Measurements from ENCODE around the gene SGCA.

GRCh38 chr17:50192618-50193291 is 26.9 kb downstream of the SGCA start:
- TF ChIP-seq, protein P1, sequence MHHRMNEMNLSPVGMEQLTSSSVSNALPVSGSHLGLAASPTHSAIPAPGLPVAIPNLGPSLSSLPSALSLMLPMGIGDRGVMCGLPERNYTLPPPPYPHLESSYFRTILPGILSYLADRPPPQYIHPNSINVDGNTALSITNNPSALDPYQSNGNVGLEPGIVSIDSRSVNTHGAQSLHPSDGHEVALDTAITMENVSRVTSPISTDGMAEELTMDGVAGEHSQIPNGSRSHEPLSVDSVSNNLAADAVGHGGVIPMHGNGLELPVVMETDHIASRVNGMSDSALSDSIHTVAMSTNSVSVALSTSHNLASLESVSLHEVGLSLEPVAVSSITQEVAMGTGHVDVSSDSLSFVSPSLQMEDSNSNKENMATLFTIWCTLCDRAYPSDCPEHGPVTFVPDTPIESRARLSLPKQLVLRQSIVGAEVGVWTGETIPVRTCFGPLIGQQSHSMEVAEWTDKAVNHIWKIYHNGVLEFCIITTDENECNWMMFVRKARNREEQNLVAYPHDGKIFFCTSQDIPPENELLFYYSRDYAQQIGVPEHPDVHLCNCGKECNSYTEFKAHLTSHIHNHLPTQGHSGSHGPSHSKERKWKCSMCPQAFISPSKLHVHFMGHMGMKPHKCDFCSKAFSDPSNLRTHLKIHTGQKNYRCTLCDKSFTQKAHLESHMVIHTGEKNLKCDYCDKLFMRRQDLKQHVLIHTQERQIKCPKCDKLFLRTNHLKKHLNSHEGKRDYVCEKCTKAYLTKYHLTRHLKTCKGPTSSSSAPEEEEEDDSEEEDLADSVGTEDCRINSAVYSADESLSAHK (tag by site-specific recombination; IDR thresholded peaks at IDR 0.05) = no peak
- TF ChIP-seq, protein P2, sequence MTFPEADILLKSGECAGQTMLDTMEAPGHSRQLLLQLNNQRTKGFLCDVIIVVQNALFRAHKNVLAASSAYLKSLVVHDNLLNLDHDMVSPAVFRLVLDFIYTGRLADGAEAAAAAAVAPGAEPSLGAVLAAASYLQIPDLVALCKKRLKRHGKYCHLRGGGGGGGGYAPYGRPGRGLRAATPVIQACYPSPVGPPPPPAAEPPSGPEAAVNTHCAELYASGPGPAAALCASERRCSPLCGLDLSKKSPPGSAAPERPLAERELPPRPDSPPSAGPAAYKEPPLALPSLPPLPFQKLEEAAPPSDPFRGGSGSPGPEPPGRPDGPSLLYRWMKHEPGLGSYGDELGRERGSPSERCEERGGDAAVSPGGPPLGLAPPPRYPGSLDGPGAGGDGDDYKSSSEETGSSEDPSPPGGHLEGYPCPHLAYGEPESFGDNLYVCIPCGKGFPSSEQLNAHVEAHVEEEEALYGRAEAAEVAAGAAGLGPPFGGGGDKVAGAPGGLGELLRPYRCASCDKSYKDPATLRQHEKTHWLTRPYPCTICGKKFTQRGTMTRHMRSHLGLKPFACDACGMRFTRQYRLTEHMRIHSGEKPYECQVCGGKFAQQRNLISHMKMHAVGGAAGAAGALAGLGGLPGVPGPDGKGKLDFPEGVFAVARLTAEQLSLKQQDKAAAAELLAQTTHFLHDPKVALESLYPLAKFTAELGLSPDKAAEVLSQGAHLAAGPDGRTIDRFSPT (tag by site-specific recombination; IDR thresholded peaks at IDR 0.05) = no peak
- TF ChIP-seq, protein P3, sequence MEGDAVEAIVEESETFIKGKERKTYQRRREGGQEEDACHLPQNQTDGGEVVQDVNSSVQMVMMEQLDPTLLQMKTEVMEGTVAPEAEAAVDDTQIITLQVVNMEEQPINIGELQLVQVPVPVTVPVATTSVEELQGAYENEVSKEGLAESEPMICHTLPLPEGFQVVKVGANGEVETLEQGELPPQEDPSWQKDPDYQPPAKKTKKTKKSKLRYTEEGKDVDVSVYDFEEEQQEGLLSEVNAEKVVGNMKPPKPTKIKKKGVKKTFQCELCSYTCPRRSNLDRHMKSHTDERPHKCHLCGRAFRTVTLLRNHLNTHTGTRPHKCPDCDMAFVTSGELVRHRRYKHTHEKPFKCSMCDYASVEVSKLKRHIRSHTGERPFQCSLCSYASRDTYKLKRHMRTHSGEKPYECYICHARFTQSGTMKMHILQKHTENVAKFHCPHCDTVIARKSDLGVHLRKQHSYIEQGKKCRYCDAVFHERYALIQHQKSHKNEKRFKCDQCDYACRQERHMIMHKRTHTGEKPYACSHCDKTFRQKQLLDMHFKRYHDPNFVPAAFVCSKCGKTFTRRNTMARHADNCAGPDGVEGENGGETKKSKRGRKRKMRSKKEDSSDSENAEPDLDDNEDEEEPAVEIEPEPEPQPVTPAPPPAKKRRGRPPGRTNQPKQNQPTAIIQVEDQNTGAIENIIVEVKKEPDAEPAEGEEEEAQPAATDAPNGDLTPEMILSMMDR (tag by site-specific recombination; IDR thresholded peaks at IDR 0.05) = no peak
- TF ChIP-seq, protein P4, sequence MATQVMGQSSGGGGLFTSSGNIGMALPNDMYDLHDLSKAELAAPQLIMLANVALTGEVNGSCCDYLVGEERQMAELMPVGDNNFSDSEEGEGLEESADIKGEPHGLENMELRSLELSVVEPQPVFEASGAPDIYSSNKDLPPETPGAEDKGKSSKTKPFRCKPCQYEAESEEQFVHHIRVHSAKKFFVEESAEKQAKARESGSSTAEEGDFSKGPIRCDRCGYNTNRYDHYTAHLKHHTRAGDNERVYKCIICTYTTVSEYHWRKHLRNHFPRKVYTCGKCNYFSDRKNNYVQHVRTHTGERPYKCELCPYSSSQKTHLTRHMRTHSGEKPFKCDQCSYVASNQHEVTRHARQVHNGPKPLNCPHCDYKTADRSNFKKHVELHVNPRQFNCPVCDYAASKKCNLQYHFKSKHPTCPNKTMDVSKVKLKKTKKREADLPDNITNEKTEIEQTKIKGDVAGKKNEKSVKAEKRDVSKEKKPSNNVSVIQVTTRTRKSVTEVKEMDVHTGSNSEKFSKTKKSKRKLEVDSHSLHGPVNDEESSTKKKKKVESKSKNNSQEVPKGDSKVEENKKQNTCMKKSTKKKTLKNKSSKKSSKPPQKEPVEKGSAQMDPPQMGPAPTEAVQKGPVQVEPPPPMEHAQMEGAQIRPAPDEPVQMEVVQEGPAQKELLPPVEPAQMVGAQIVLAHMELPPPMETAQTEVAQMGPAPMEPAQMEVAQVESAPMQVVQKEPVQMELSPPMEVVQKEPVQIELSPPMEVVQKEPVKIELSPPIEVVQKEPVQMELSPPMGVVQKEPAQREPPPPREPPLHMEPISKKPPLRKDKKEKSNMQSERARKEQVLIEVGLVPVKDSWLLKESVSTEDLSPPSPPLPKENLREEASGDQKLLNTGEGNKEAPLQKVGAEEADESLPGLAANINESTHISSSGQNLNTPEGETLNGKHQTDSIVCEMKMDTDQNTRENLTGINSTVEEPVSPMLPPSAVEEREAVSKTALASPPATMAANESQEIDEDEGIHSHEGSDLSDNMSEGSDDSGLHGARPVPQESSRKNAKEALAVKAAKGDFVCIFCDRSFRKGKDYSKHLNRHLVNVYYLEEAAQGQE (tag by site-specific recombination; IDR thresholded peaks at IDR 0.05) = no peak
- no peak for TF ChIP-seq MYNN (tag by site-specific recombination; IDR thresholded peaks at IDR 0.05; ENCODE audit: borderline replicate concordance)
- no peak for TF ChIP-seq ZNF558 (tag by site-specific recombination; IDR thresholded peaks at IDR 0.05)
- no peak for TF ChIP-seq ZXDB (tag by site-specific recombination; IDR thresholded peaks at IDR 0.05)
- TF ChIP-seq, protein P5, sequence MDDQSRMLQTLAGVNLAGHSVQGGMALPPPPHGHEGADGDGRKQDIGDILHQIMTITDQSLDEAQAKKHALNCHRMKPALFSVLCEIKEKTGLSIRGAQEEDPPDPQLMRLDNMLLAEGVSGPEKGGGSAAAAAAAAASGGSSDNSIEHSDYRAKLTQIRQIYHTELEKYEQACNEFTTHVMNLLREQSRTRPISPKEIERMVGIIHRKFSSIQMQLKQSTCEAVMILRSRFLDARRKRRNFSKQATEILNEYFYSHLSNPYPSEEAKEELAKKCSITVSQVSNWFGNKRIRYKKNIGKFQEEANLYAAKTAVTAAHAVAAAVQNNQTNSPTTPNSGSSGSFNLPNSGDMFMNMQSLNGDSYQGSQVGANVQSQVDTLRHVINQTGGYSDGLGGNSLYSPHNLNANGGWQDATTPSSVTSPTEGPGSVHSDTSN (CRISPR knock-in tag; IDR thresholded peaks at IDR 0.05) = no peak
- no peak for TF ChIP-seq TCF7L2 (IDR thresholded peaks at IDR 0.05; ENCODE audit: borderline replicate concordance, low read depth, low read length)
- TF ChIP-seq ATF2 (tag by site-specific recombination; IDR thresholded peaks at IDR 0.05; ENCODE audit: low read depth) = no peak
- no peak for TF ChIP-seq ZNF280D (tag by site-specific recombination; IDR thresholded peaks at IDR 0.05)
- TF ChIP-seq ZNF530 (tag by site-specific recombination; IDR thresholded peaks at IDR 0.05; ENCODE audit: low read depth) = no peak
- TF ChIP-seq IKZF3 (tag by site-specific recombination; IDR thresholded peaks at IDR 0.05) = no peak
